Small intestine (tissue), 7 donors: ENCODE results near the gene GNAS. TPM values are rescaled to one million over a fixed set of nuclear protein-coding genes. Genes with fewer than 3 reads are reported as not detected.

Experiments
- DNase-seq, 2 donors: peaks; one replicate each; pipeline versions ENCODE4 v3.0.0 to v3.0.0-alpha.2; 2013
- FAIRE-seq: peaks from 2 replicates; lab custom pipeline; 2012; peaks lifted over from hg19 to GRCh38; lab: Jason Lieb, UNC
- H3K27ac ChIP-seq, 3 donors: one replicate each; pipeline ENCODE4 v1.5.1; 2013; ENCODE audit warnings: low read length in 2 of 3, mild to moderate bottlenecking in 2 of 3, control low read depth in 1 of 3, inconsistent platforms in 1 of 3, low read depth in 1 of 3, moderate library complexity in 1 of 3
- H3K27me3 ChIP-seq, 3 donors: one replicate each; pipeline ENCODE4 v1.6.1; 2013; ENCODE audit warnings: low read length in 3 of 3, inconsistent platforms in 1 of 3; ENCODE audit not compliant: control insufficient read depth in 3 of 3, insufficient read depth in 3 of 3
- H3K36me3 ChIP-seq, 3 donors: one replicate each; pipeline ENCODE4 v1.6.1; 2013; ENCODE audit warnings: low read length in 3 of 3, inconsistent platforms in 1 of 3, low read depth in 1 of 3, mild to moderate bottlenecking in 1 of 3, moderate library complexity in 1 of 3; ENCODE audit not compliant: control insufficient read depth in 3 of 3, insufficient read depth in 2 of 3
- H3K4me1 ChIP-seq, 3 donors: one replicate each; pipeline ENCODE4 v1.6.1; 2013; ENCODE audit warnings: low read length in 2 of 3, inconsistent platforms in 1 of 3, low read depth in 1 of 3, mild to moderate bottlenecking in 1 of 3, moderate library complexity in 1 of 3; ENCODE audit not compliant: control insufficient read depth in 3 of 3, insufficient read depth in 2 of 3
- H3K4me3 ChIP-seq, 3 donors: one replicate each; pipeline ENCODE4 v1.5.1; 2013; ENCODE audit warnings: low read length in 3 of 3, control low read depth in 1 of 3, inconsistent platforms in 1 of 3, low read depth in 1 of 3, mild to moderate bottlenecking in 1 of 3, moderate library complexity in 1 of 3
- H3K9me3 ChIP-seq, 2 donors: one replicate each; pipeline ENCODE4 v1.6.1; 2013; ENCODE audit warnings: low read depth in 1 of 2, low read length in 1 of 2; ENCODE audit not compliant: control insufficient read depth in 2 of 2, insufficient read depth in 1 of 2
- WGBS, 3 donors: extraction: QIAGEN DNeasy Blood & Tissue Kit; methylation state at CpG; one replicate each; pipeline ENCODE4 v1.1.7; 2013; 5-methylcytosine and 5-hydroxymethylcytosine counted together
- polyA plus RNA-seq, 4 donors: library from polyadenylated mRNA; stranded (reverse) in 3 of 4; unstranded in 1 of 4; fragments of 200-250 nt in 3 of 4; fragments of 120-200 nt in 1 of 4; gene quantifications; one replicate each; pipeline versions ENCODE4 v1.2.1 to v1.2.3, GENCODE V29; 2013
- donor health status: healthy with polysubstance abuse.
- donor health status: control.
- donor health status: control.
- donor health status: Bipolar disorder and iron deficiency.
- donor health status: healthy.

Gene GNAS
- polyA plus RNA-seq, 4 donors = 493 to 875 (median 655) TPM

DNA sequence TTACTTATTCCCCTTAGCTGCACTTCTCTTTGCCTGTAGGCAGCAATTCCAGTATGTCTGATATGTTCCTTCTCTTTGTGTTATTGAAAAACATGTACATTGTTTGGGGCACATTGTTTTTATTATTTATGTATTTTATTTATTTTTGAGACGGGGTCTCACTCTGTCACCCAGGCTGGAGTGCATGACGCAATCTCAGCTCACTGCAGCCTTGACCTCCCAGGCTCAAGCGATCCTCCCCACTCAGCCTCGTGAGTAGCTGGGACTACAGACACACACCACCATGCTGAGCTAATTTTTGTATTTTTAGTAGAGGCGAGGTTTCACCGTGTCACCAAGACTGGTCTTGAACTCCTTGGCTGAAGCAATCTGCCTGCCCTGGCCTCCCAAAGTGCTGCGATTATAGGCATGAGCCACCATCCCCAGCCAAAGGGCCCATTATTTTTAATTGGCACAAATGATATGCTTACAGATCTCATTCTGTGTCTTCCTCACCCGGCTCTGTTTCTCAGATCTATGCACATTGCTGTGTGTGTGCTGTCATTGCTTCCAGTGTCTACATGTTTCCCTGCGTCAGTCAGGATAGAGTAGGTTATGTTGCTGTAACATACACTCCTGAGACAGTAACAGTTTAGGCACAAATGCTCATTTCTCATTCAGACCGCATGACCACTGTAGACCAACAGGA, 74.4 kb downstream of the GNAS start:
- peaks cover 0 to 3% (median 0%) of the 10 kb centered on the region in 3 donors for H3K36me3 ChIP-seq
- H3K4me1 ChIP-seq = no peaks in the 10 kb centered on the region
- no peak overlapping the region for H3K4me3 ChIP-seq
- WGBS, 3 donors = 91 to 94% (median 92%) methylated on average over 10 of the region's 10 CpGs
- no peaks in the 10 kb centered on the region for H3K9me3 ChIP-seq
- FAIRE-seq (no peak), DNase-seq (no peak)
- H3K27ac ChIP-seq = no peak overlapping the region
- H3K27me3 ChIP-seq = no peaks in the 10 kb centered on the region

DNA sequence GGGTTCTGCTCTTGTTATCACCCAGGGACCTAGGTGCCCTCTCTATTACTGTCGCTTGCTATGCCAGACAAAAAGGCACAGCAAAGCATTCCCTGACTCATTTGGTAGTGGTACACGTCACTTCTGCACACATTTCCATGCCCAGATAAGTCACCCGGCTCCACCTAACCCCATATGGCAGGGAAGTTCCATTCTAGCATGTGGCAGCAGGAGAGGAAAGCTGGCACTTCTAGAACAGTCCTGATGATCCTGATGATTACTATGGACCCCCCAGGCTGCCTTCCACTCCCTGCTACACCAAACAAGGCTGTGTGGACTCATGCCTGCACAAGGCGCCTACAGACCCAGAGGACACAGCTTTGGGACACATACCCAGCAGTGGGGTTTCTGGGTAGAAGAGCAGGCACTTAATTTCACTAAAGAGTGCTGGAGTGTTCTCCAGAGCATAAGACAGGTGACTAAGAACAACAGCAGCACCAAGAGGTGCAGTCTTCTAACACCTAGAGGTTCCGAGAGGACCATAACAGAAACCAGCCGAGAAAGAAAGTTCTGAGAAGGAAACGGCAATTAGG, 75.1 kb downstream of the GNAS start:
- no peak for FAIRE-seq
- WGBS, 3 donors = 86 to 90% (median 87%) methylated on average over 7 of the region's 7 CpGs

DNA sequence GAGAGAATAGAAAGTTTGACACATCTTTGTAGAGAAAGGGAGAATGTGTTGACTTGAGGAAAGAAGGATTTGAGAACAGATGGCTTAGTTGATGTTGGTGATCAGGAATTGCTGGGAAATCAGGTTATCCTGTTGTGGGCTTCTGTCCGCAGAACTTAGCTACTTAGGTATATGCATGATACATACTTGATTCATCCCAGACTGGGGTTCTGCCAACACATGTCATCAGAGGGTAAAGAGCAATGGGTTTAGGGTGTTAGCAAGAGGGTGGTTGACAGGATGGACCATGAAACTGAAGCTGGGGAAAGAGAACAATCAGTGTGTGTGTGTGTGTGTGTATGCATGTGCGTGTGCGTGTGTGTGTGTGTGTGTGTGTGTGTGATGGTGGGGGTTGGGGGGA, 78.0 kb downstream of the GNAS start:
- FAIRE-seq = no peak
- H3K4me3 ChIP-seq = no peak overlapping the region
- no peaks in the 10 kb centered on the region for H3K4me1 ChIP-seq
- H3K27ac ChIP-seq = no peak overlapping the region
- WGBS, 3 donors = 87 to 89% (median 88%) methylated on average over 3 of the region's 3 CpGs
- no peaks in the 10 kb centered on the region for H3K27me3 ChIP-seq
- H3K36me3 ChIP-seq = peaks cover 0 to 3% (median 0%) of the 10 kb centered on the region in 3 donors
- no peaks in the 10 kb centered on the region for H3K9me3 ChIP-seq
- no peak for DNase-seq

More for the DNA sequence above, 75.1 kb downstream of the GNAS start:
- Histone ChIP-seq H3K27me3 (no peaks in the 10 kb centered on the region), H3K36me3 (peaks cover 0 to 3% (median 0%) of the 10 kb centered on the region in 3 donors), H3K9me3 (no peaks in the 10 kb centered on the region), H3K4me1 (no peaks in the 10 kb centered on the region), H3K4me3 (no peak overlapping the region), H3K27ac (no peak overlapping the region)
- no peak for DNase-seq

DNA sequence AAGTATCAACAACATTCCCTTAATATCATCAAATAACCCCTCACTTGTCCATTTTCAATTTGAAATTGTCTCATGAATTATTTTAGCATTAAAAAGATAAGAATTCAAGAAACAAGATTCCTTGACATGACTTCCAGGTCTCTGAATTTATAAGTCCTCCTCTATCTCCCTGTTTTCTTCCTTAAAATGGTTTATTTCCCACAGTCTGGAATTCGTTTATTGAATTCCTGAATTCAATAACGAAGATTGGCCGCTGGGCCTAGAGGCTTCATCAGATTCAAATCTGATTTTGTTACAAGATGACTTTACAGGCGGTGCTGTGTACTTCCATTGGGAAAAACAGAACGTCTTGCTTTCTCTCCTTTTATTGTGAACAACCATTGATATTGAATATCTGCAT, 79.7 kb downstream of the GNAS start:
- no peaks in the 10 kb centered on the region for H3K9me3 ChIP-seq
- WGBS, 3 donors = 83 to 87% (median 85%) methylated on average over 5 of the region's 5 CpGs
- DNase-seq (no peak), FAIRE-seq (no peak)
- H3K27ac ChIP-seq = no peak overlapping the region
- no peak overlapping the region for H3K4me3 ChIP-seq
- no peaks in the 10 kb centered on the region for H3K27me3 ChIP-seq
- H3K36me3 ChIP-seq = peaks cover 0 to 3% (median 0%) of the 10 kb centered on the region in 3 donors
- no peaks in the 10 kb centered on the region for H3K4me1 ChIP-seq

DNA sequence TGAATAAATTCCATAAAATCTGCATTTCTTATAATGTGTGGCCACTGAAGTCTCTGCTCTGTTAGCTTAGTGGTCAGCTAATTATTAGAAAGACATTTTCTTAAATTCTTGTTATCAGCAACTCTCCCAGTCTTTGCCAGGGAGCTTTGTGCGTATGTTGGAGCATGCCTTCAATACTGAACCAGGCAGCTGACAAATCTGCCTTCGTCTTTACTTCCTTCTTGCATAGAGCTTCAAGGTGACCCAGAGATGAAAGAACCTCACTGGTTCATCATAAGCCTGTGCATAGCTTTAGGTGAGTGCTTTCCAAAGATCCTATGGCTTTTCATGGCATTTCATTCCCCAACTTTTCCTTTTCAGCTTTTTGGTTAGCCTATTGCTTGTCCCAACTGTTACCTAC, 85.6 kb downstream of the GNAS start:
- H3K27ac ChIP-seq = no peak overlapping the region
- no peak for DNase-seq
- no peaks in the 10 kb centered on the region for H3K9me3 ChIP-seq
- H3K4me3 ChIP-seq = no peak overlapping the region
- no peak for FAIRE-seq
- no peaks in the 10 kb centered on the region for H3K27me3 ChIP-seq
- H3K4me1 ChIP-seq = no peaks in the 10 kb centered on the region
- H3K36me3 ChIP-seq = no peaks in the 10 kb centered on the region
- WGBS, 3 donors = 65 to 73% (median 71%) methylated on average over 2 of the region's 2 CpGs

DNA sequence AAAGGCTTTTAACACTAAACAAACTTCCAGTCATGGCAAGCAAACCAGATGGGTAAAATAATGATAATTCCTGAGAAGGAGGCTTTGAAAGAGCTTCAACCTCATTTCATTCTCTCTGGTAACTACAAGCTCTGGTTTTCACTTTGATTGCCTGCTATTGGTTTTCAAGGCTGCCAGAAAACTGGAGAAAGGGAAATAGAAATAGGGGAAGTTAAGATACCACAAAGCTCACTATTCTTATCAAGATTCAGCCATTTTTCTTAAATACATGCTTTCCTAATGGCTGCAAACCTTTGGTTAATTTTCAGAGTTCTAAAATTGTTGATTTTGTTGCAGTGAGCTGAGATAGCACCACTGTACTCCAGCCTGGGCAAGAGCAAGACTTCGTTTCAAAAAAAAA, 86.0 kb downstream of the GNAS start:
- Histone ChIP-seq H3K9me3 (no peaks in the 10 kb centered on the region), H3K36me3 (no peaks in the 10 kb centered on the region), H3K4me3 (no peak overlapping the region), H3K27ac (no peak overlapping the region), H3K27me3 (no peaks in the 10 kb centered on the region), H3K4me1 (no peaks in the 10 kb centered on the region)
- 37 to 55% (median 53%) methylated on average over 1 of the region's 1 CpG for WGBS, 3 donors
- FAIRE-seq (no peak), DNase-seq (no peak)

DNA sequence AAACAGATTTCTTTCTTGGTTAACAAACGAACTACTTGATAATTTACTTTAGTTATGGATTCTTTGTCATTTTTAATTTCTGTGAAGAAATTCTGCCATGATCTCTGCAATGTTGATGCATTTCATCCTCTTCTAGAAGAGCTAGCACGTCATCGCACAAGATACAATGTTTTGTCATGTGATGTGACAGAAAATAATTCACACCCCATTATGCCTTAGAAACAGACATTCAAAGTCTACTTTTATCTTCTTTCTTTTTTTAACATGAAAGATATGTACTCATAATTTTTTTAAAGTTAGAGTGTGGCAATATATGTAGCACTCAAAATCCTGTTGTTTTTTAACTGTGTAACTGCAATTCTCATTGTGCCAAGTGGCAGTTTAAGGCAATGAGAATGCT, 89.0 kb downstream of the GNAS start:
- WGBS, 3 donors = 63 to 72% (median 66%) methylated on average over 3 of the region's 3 CpGs
- Histone ChIP-seq H3K27me3 (no peaks in the 10 kb centered on the region), H3K9me3 (no peaks in the 10 kb centered on the region), H3K36me3 (no peaks in the 10 kb centered on the region), H3K4me3 (no peak overlapping the region), H3K27ac (no peak overlapping the region), H3K4me1 (no peaks in the 10 kb centered on the region)
- DNase-seq = no peak
- no peak for FAIRE-seq

DNA sequence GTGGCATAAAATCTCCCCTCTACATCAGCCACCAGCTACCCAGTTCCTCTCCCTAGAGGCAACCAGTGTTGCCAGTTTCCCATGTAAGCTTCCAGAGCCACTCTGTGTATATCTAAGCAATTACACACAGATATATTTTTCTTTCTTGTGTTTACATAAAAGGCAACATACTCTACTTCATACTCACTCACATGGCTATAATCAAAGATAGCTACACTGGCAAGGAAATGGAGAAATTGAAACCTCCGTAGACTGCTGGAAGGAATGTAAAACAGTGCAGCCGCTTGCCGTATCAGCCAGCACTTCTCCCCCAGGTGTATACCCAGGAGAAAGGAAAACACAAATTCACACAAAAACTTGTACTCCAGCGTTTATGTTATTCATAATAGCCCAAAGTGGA, 90.0 kb downstream of the GNAS start:
- WGBS, 3 donors = 62 to 72% (median 66%) methylated on average over 4 of the region's 4 CpGs
- no peak overlapping the region for H3K4me3 ChIP-seq
- DNase-seq (no peak), FAIRE-seq (no peak)
- H3K27ac ChIP-seq = no peak overlapping the region
- H3K4me1 ChIP-seq = no peaks in the 10 kb centered on the region
- no peaks in the 10 kb centered on the region for H3K27me3 ChIP-seq
- H3K9me3 ChIP-seq = no peaks in the 10 kb centered on the region
- no peaks in the 10 kb centered on the region for H3K36me3 ChIP-seq
